Measurements from ENCODE around the gene NCAM1. TPM values are rescaled to one million over a fixed set of nuclear protein-coding genes. Genes with fewer than 3 reads are reported as not detected.

The NCAM1 gene
- total RNA-seq, 1 experiment from 2014 or later: 0.33 TPM

DNA sequence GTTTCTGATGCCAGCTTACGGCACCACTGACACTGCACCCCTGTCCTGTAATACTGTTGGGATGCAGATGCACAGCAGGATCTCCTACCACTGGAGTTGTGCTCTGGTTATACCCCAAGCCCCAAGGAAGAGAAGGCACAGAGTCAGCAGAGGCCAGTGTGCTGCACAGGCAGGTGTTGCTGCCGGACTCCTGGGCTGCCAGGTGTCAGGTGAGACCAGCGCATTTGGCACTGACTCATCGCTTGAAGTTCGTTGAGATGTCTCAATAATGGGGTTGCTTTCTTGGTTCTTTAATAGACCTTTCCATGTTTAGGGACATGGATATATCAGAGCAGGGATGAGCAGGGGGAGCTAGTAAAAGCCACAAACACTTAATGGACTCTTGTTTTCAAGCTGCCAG lies 277.5 kb downstream of the NCAM1 start:
- no peak overlapping the region for H3K27ac ChIP-seq
- H2AFZ ChIP-seq: no peak overlapping the region
- H3K4me3 ChIP-seq: no peak overlapping the region
- H3K27me3 ChIP-seq (ENCODE audit: insufficient read depth, low read depth): peaks cover 37% of the 10 kb centered on the region
- TF ChIP-seq EZH2 (IDR thresholded peaks at IDR 0.05; ENCODE audit: low read depth): no peak
- TF ChIP-seq, protein P1, sequence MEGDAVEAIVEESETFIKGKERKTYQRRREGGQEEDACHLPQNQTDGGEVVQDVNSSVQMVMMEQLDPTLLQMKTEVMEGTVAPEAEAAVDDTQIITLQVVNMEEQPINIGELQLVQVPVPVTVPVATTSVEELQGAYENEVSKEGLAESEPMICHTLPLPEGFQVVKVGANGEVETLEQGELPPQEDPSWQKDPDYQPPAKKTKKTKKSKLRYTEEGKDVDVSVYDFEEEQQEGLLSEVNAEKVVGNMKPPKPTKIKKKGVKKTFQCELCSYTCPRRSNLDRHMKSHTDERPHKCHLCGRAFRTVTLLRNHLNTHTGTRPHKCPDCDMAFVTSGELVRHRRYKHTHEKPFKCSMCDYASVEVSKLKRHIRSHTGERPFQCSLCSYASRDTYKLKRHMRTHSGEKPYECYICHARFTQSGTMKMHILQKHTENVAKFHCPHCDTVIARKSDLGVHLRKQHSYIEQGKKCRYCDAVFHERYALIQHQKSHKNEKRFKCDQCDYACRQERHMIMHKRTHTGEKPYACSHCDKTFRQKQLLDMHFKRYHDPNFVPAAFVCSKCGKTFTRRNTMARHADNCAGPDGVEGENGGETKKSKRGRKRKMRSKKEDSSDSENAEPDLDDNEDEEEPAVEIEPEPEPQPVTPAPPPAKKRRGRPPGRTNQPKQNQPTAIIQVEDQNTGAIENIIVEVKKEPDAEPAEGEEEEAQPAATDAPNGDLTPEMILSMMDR (conservative IDR thresholded peaks at IDR 0.05): no peak
- no peaks in the 10 kb centered on the region for H3K36me3 ChIP-seq (ENCODE audit: low read depth)
- DNase-seq: no peak
- no peak overlapping the region for H3K4me2 ChIP-seq
- H3K9me3 ChIP-seq (ENCODE audit: insufficient read depth, low read depth): no peaks in the 10 kb centered on the region; the same call in 1 of the 2 replicates
- ChIA-PET CTCF (no interaction called here), POLR2A (ENCODE audit: unreplicated experiment) (no interaction called here)
- H3K79me2 ChIP-seq (ENCODE audit: low read depth): no peaks in the 10 kb centered on the region
- BruUV-seq (replicated peaks): no TSS peak
- no peaks in the 10 kb centered on the region for H4K20me1 ChIP-seq (ENCODE audit: insufficient read depth)
- intact Hi-C loops (cut with micrococcal nuclease; ENCODE audit: unreplicated experiment): no loop called here
- H3F3A ChIP-seq (ENCODE audit: insufficient read depth, low read depth): no peaks in the 10 kb centered on the region
- H3K4me1 ChIP-seq (replicated peaks; ENCODE audit: insufficient read depth): no peaks in the 10 kb centered on the region
- H3K9me2 ChIP-seq (ENCODE audit: insufficient read depth): no peaks in the 10 kb centered on the region

DNA sequence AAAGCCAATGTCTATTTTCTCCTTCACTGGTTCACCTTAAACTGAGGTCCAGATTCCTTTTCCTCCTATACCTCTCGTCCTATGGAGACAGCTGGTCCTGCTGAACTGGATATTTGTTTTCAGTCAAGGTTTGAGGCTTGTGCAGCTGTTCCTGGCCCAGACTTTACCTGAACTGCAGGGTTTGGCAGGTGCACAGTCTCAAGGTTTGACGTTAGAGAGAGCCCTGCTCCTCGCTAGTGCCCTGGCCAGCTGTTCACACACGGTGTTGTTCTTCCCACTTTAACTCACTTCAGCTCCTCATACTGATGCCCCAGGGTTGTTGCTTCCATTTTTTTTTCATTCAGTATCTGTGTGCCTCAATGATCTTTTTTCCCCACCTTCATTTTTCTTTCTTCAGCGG lies 279.2 kb downstream of the NCAM1 start:
- no peaks in the 10 kb centered on the region for H3K4me1 ChIP-seq (replicated peaks; ENCODE audit: insufficient read depth)
- H3K27me3 ChIP-seq (ENCODE audit: insufficient read depth, low read depth): peaks cover 23% of the 10 kb centered on the region; the same call in 1 of the 2 replicates
- no peaks in the 10 kb centered on the region for H3K9me2 ChIP-seq (ENCODE audit: insufficient read depth)
- H3K36me3 ChIP-seq (ENCODE audit: low read depth): no peaks in the 10 kb centered on the region
- H2AFZ ChIP-seq: no peak overlapping the region
- H3K4me2 ChIP-seq: no peak overlapping the region
- DNase-seq: no peak
- ChIA-PET CTCF (no interaction called here), POLR2A (ENCODE audit: unreplicated experiment) (no interaction called here)
- no peak overlapping the region for H3K4me3 ChIP-seq
- intact Hi-C loops (cut with micrococcal nuclease; ENCODE audit: unreplicated experiment): no loop called here
- H4K20me1 ChIP-seq (ENCODE audit: insufficient read depth): no peaks in the 10 kb centered on the region
- H3K79me2 ChIP-seq (ENCODE audit: low read depth): no peaks in the 10 kb centered on the region
- H3F3A ChIP-seq (ENCODE audit: insufficient read depth, low read depth): no peaks in the 10 kb centered on the region
- H3K27ac ChIP-seq: no peak overlapping the region
- TF ChIP-seq, protein P1 (conservative IDR thresholded peaks at IDR 0.05): no peak
- no peak for TF ChIP-seq EZH2 (IDR thresholded peaks at IDR 0.05; ENCODE audit: low read depth)
- no TSS peak for BruUV-seq (replicated peaks)
- H3K9me3 ChIP-seq (ENCODE audit: insufficient read depth, low read depth): no peaks in the 10 kb centered on the region; the same call in 1 of the 2 replicates

DNA sequence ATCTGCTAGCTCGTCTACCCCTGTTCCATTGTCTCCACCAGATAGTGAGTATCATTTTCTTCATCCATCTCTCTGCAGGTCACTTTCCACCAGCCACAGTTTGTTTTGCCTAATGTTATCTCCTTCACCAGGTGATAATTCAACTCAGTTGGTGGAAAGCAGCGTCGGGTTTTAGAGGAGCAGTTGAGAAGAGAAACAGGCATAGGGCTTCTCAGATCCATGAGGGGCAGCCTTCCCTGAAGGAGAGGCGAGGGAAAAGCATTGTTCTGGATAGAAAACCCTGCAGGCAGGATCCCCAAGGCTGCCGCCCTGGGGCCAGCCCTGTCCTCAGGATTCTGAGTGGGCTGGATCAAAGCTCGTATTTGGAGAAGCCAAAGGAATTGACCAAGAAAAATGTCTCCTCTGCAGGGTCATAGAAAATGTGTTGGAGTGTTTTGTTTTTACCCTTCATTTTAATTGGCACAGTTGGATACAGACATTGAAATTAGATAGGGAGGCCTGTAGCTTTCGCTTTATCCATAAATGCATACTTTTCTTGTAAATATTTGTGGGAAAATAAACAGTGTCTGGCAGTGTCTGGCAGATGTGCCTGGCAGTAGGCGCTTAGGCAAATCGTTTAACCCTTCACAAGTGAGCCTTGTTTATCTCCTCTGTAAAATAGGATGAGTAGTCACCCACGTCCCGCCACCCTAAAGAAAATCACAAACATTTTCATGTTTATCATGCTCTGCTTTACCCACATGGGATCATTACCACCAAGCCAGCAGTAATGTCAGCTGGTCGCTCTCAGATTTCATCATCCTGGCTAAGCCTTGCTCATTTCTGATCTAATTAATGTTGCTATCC lies 279.8 kb downstream of the NCAM1 start:
- Histone ChIP-seq H3K27ac (no peak overlapping the region), H3K4me1 (replicated peaks; ENCODE audit: insufficient read depth) (no peaks in the 10 kb centered on the region), H3K27me3 (ENCODE audit: insufficient read depth, low read depth) (peaks cover 20% of the 10 kb centered on the region), H4K20me1 (ENCODE audit: insufficient read depth) (no peaks in the 10 kb centered on the region), H3K36me3 (ENCODE audit: low read depth) (no peaks in the 10 kb centered on the region), H3K9me2 (ENCODE audit: insufficient read depth) (no peaks in the 10 kb centered on the region), H3K4me3 (no peak overlapping the region), H3K4me2 (no peak overlapping the region), H3K9me3 (ENCODE audit: insufficient read depth, low read depth) (no peaks in the 10 kb centered on the region), H2AFZ (no peak overlapping the region), H3F3A (ENCODE audit: insufficient read depth, low read depth) (no peaks in the 10 kb centered on the region), H3K79me2 (ENCODE audit: low read depth) (no peaks in the 10 kb centered on the region)
- intact Hi-C loops (cut with micrococcal nuclease; ENCODE audit: unreplicated experiment): no loop called here
- CTCF ChIA-PET: no interaction called here
- POLR2A ChIA-PET (ENCODE audit: unreplicated experiment): no interaction called here
- no TSS peak for BruUV-seq (replicated peaks)
- DNase-seq: no peak
- TF ChIP-seq EZH2 (IDR thresholded peaks at IDR 0.05; ENCODE audit: low read depth): no peak
- TF ChIP-seq, protein P1 (conservative IDR thresholded peaks at IDR 0.05): no peak
